ENCODE data around the gene BCKDK. TPM values are rescaled to one million over a fixed set of nuclear protein-coding genes. Genes with fewer than 3 reads are reported as not detected.
"Not testable (repeated sequence)": the region's sequence is repeated elsewhere in the genome, so short reads cannot be mapped to it uniquely, and the experiment has no call there.

Gene BCKDK
- total RNA-seq, 1 donor from 2014 or later, result 44.9 TPM

- Mint-ChIP-seq H3K36me3 (ENCODE audit: low read depth, unreplicated experiment) (peaks cover 6% of the 10 kb centered on the region), H3K27ac (ENCODE audit: unreplicated experiment) (peak within 1 kb of the TSS; percentile 18), H3K4me3 (ENCODE audit: unreplicated experiment) (peak within 1 kb of the TSS; percentile 50), H3K27me3 (ENCODE audit: low read depth, unreplicated experiment) (peaks cover 6% of the 10 kb centered on the region), H3K4me1 (ENCODE audit: low read depth, unreplicated experiment) (peaks cover 9% of the 10 kb centered on the region), H3K9me3 (ENCODE audit: unreplicated experiment) (peaks cover 2% of the 10 kb centered on the region)
- H3K9me3 ChIP-seq (ENCODE audit: insufficient read depth, low read depth, low read length), result no peaks in the 10 kb centered on the region
- FAIRE-seq (no peak), DNase-seq (ENCODE audit: low read depth) (no peak)
- H3K9ac ChIP-seq (ENCODE audit: low read length), result no peak within 1 kb of the TSS
- no peak within 1 kb of the TSS for H2AFZ ChIP-seq (ENCODE audit: low read depth, low read length)
- no peaks in the 10 kb centered on the region for H3K27me3 ChIP-seq (ENCODE audit: insufficient read depth, low read length)
- no peak within 1 kb of the TSS for H3K4me3 ChIP-seq (ENCODE audit: insufficient read depth, low read depth, low read length)
- H3K4me2 ChIP-seq (ENCODE audit: low read length), result peak within 1 kb of the TSS; percentile 22
- H3K36me3 ChIP-seq (ENCODE audit: insufficient read depth, low read length), result no peaks in the 10 kb centered on the region
- no peak for TF ChIP-seq EZH2 (IDR thresholded peaks at IDR 0.05; ENCODE audit: insufficient read depth, low read length)
- no peak for TF ChIP-seq CTCF (IDR thresholded peaks at IDR 0.05; ENCODE audit: insufficient read depth, low read depth, low read length)
- H3K4me1 ChIP-seq (ENCODE audit: insufficient read depth, low read length), result peaks cover 25% of the 10 kb centered on the region
- no peaks in the 10 kb centered on the region for H3K79me2 ChIP-seq (ENCODE audit: insufficient read depth, low read length)
- H4K20me1 ChIP-seq (ENCODE audit: insufficient read depth, low read length), result no peaks in the 10 kb centered on the region
- no peak within 1 kb of the TSS for H3K27ac ChIP-seq (ENCODE audit: low read depth, low read length)
Observed at GRCh38 chr16:31135535-31136286, 27.5 kb downstream of the BCKDK start, which contains the start of gene PRSS8. Gene PRSS8, minus strand, starts transcription at chr16:31135727. Its CDS starts 229 bp downstream, at chr16:31135498.

GRCh38 chr16:31136287-31136662 is 28.1 kb downstream of the BCKDK start:
- peaks cover 9% of the 10 kb centered on the region for H3K4me1 Mint-ChIP-seq (ENCODE audit: low read depth, unreplicated experiment)
- Histone ChIP-seq H3K79me2 (ENCODE audit: insufficient read depth, low read length) (no peaks in the 10 kb centered on the region), H3K36me3 (ENCODE audit: insufficient read depth, low read length) (no peaks in the 10 kb centered on the region), H3K4me3 (ENCODE audit: insufficient read depth, low read depth, low read length) (no peak overlapping the region), H3K27ac (ENCODE audit: low read depth, low read length) (no peak overlapping the region), H3K9ac (ENCODE audit: low read length) (no peak overlapping the region), H2AFZ (ENCODE audit: low read depth, low read length) (no peak overlapping the region), H3K4me2 (ENCODE audit: low read length) (no peak overlapping the region), H4K20me1 (ENCODE audit: insufficient read depth, low read length) (no peaks in the 10 kb centered on the region), H3K4me1 (ENCODE audit: insufficient read depth, low read length) (peaks cover 25% of the 10 kb centered on the region), H3K27me3 (ENCODE audit: insufficient read depth, low read length) (no peaks in the 10 kb centered on the region), H3K9me3 (ENCODE audit: insufficient read depth, low read depth, low read length) (no peaks in the 10 kb centered on the region)
- FAIRE-seq (no peak), DNase-seq (ENCODE audit: low read depth) (no peak)
- peaks cover 2% of the 10 kb centered on the region for H3K9me3 Mint-ChIP-seq (ENCODE audit: unreplicated experiment)
- H3K27ac Mint-ChIP-seq (ENCODE audit: unreplicated experiment), result no peak overlapping the region
- no peak overlapping the region for H3K4me3 Mint-ChIP-seq (ENCODE audit: unreplicated experiment)
- no peak for TF ChIP-seq EZH2 (IDR thresholded peaks at IDR 0.05; ENCODE audit: insufficient read depth, low read length)
- TF ChIP-seq CTCF (IDR thresholded peaks at IDR 0.05; ENCODE audit: insufficient read depth, low read depth, low read length), result no peak
- peaks cover 3% of the 10 kb centered on the region for H3K36me3 Mint-ChIP-seq (ENCODE audit: low read depth, unreplicated experiment)
- peaks cover 6% of the 10 kb centered on the region for H3K27me3 Mint-ChIP-seq (ENCODE audit: low read depth, unreplicated experiment)

- H3K4me1 Mint-ChIP-seq (ENCODE audit: low read depth, unreplicated experiment), result peaks cover 13% of the 10 kb centered on the region
- peaks cover 31% of the 10 kb centered on the region for H3K4me1 ChIP-seq (ENCODE audit: insufficient read depth, low read length)
Observed at GRCh38 chr16:31136822-31137499, 28.8 kb downstream of the BCKDK start.

More at GRCh38 chr16:31136822-31137499, 28.8 kb downstream of the BCKDK start:
- not testable (repeated sequence) for H3K4me2 ChIP-seq (ENCODE audit: low read length); H3K27me3 Mint-ChIP-seq (ENCODE audit: low read depth, unreplicated experiment); H2AFZ ChIP-seq (ENCODE audit: low read depth, low read length); H3K36me3 Mint-ChIP-seq (ENCODE audit: low read depth, unreplicated experiment); H3K9me3 Mint-ChIP-seq (ENCODE audit: unreplicated experiment); H3K9ac ChIP-seq (ENCODE audit: low read length); H4K20me1 ChIP-seq (ENCODE audit: insufficient read depth, low read length); H3K4me3 ChIP-seq (ENCODE audit: insufficient read depth, low read depth, low read length); FAIRE-seq; H3K4me3 Mint-ChIP-seq (ENCODE audit: unreplicated experiment); H3K9me3 ChIP-seq (ENCODE audit: insufficient read depth, low read depth, low read length); H3K27ac ChIP-seq (ENCODE audit: low read depth, low read length); H3K27ac Mint-ChIP-seq (ENCODE audit: unreplicated experiment); H3K27me3 ChIP-seq (ENCODE audit: insufficient read depth, low read length); DNase-seq (ENCODE audit: low read depth); H3K79me2 ChIP-seq (ENCODE audit: insufficient read depth, low read length); H3K36me3 ChIP-seq (ENCODE audit: insufficient read depth, low read length)

Data from astrocyte (in vitro differentiated cells and primary cell).